ENCODE data around the gene NAALADL2. TPM values are rescaled to one million over a fixed set of nuclear protein-coding genes. Genes with fewer than 3 reads are reported as not detected.

Gene NAALADL2
- total and polyA plus RNA-seq, 2 of the 13 experiments (the other 11 are each of a cell fraction or from before 2014, with no cell fraction given), result 0.08 TPM; not detected in 1

DNA sequence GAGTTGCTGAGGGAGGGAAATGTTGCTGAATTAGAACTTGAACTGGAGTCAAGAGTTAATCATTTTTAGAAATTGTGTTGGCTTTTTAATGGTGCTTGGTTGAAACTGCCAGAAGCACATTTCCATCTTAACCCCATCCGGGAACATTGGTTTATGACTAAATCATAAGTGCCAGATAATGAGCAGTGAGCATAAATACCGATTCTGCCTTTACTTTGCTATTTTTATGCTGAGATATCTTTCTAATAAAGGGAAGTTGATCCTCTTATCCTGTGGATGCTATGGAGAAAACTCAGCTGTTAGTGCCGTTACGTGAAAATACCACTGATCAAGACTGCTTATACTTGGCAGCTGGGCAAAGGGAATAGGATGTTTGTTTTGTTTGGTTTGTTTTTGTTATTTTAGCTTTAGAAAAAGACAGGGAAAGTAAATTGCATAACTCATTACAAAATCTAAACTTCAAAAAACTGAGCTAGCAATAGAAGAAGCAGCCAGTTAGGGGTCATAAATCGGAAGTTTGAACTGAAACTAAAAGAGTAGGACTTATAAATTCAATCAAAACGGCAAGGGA is 813.1 kb downstream of the NAALADL2 start:
- peaks cover 19% of the 10 kb centered on the region for H3K9me3 ChIP-seq (ENCODE audit: low read length)
- DNase-seq (ENCODE audit: low spot score), result no peak
- H2AFZ ChIP-seq (ENCODE audit: low read length), result no peak overlapping the region
- CTCF ChIA-PET (ENCODE audit: low intra/inter-chr PET ratio, low total read pairs), result no interaction called here
- H3K79me2 ChIP-seq (ENCODE audit: insufficient read depth, low read length), result no peaks in the 10 kb centered on the region
- no peaks in the 10 kb centered on the region for H3K27me3 ChIP-seq (ENCODE audit: control insufficient read depth in 1 of 2, insufficient read depth in 2 of 2, low read length in 2 of 2)
- 0 out of 2 replicates have a peak overlapping the region, but pooled peaks have one; percentile 2 for H3K4me2 ChIP-seq (ENCODE audit: low read depth, low read length)
- intact Hi-C loops (cut with micrococcal nuclease; ENCODE audit: unreplicated experiment) (no loop called here), in situ Hi-C loops (cut with HindIII; ENCODE audit: extremely low pct_ligation_motif_present, low pct_unique_long_range_greater_than_20kb) (no loop called here)
- no peaks in the 10 kb centered on the region for H3K36me3 ChIP-seq (replicated peaks in 1 of 2; ENCODE audit: control insufficient read depth in 1 of 2, insufficient read depth in 2 of 2, low read length in 2 of 2)
- no peaks in the 10 kb centered on the region for H3K4me1 ChIP-seq (ENCODE audit: insufficient read depth, low read length)
- no peak for FAIRE-seq
- no peak overlapping the region for H3K9ac ChIP-seq (ENCODE audit: insufficient read depth, low read depth, low read length)
- no TSS peak for BruUV-seq (replicated peaks)
- POLR2A ChIA-PET, result no interaction called here
- H3K4me3 ChIP-seq (replicated peaks in 1 of 3; ENCODE audit: insufficient read depth in 1 of 3, low read depth in 2 of 3, low read length in 3 of 3), result no peak overlapping the region
- 8% methylated on average over 6 of the region's 6 CpGs for WGBS (ENCODE audit: low lambda C conversion rate)
- H3K27ac ChIP-seq (ENCODE audit: extremely low read length, insufficient read depth, low read length), result no peak overlapping the region
- H4K20me1 ChIP-seq (ENCODE audit: insufficient read depth, low read length), result no peaks in the 10 kb centered on the region
- no peak for ATAC-seq
- TF ChIP-seq HNRNPLL (IDR thresholded peaks at IDR 0.05; ENCODE audit: low read depth, low read length, poor library complexity, severe bottlenecking), result no peak
- no peak for TF ChIP-seq ZNF687 (CRISPR knock-in tag; IDR thresholded peaks at IDR 0.05)
- TF ChIP-seq HCFC1 (IDR thresholded peaks at IDR 0.05; ENCODE audit: low read depth, low read length), result no peak
- TF ChIP-seq RBAK (CRISPR knock-in tag; IDR thresholded peaks at IDR 0.05), result no peak
- TF ChIP-seq FOXA3 (CRISPR knock-in tag; IDR thresholded peaks at IDR 0.05), result no peak
- no peak for TF ChIP-seq ZSCAN31 (CRISPR knock-in tag; IDR thresholded peaks at IDR 0.05; ENCODE audit: low read depth)
- TF ChIP-seq, protein P1, sequence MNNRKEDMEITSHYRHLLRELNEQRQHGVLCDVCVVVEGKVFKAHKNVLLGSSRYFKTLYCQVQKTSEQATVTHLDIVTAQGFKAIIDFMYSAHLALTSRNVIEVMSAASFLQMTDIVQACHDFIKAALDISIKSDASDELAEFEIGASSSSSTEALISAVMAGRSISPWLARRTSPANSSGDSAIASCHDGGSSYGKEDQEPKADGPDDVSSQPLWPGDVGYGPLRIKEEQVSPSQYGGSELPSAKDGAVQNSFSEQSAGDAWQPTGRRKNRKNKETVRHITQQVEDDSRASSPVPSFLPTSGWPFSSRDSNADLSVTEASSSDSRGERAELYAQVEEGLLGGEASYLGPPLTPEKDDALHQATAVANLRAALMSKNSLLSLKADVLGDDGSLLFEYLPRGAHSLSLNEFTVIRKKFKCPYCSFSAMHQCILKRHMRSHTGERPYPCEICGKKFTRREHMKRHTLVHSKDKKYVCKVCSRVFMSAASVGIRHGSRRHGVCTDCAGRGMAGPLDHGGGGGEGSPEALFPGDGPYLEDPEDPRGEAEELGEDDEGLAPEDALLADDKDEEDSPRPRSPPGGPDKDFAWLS (CRISPR knock-in tag; IDR thresholded peaks at IDR 0.05; ENCODE audit: borderline replicate concordance), result no peak
- TF ChIP-seq ZNF703 (CRISPR knock-in tag; IDR thresholded peaks at IDR 0.05; ENCODE audit: borderline replicate concordance), result no peak
- TF ChIP-seq SNAPC2 (CRISPR knock-in tag; IDR thresholded peaks at IDR 0.05), result no peak
- no peak for TF ChIP-seq ZNF614 (CRISPR knock-in tag; IDR thresholded peaks at IDR 0.05; ENCODE audit: borderline replicate concordance)
- TF ChIP-seq, protein P2, sequence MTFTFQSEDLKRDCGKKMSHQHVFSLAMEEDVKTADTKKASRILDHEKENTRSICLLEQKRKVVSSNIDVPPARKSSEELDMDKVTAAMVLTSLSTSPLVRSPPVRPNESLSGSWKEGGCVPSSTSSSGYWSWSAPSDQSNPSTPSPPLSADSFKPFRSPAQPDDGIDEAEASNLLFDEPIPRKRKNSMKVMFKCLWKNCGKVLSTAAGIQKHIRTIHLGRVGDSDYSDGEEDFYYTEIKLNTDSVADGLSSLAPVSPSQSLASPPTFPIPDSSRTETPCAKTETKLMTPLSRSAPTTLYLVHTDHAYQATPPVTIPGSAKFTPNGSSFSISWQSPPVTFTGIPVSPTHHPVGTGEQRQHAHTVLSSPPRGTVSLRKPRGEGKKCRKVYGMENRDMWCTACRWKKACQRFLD (CRISPR knock-in tag; IDR thresholded peaks at IDR 0.05; ENCODE audit: borderline replicate concordance), result no peak
- no peak for TF ChIP-seq MEF2D (CRISPR knock-in tag; IDR thresholded peaks at IDR 0.05)
- TF ChIP-seq MED1 (CRISPR knock-in tag; IDR thresholded peaks at IDR 0.05), result no peak
- no peak for TF ChIP-seq ZNF468 (CRISPR knock-in tag; IDR thresholded peaks at IDR 0.05)
- no peak for TF ChIP-seq KAT7 (CRISPR knock-in tag; IDR thresholded peaks at IDR 0.05; ENCODE audit: borderline replicate concordance)
- no peak for TF ChIP-seq ZBTB34 (CRISPR knock-in tag; IDR thresholded peaks at IDR 0.05)
- no peak for TF ChIP-seq ZNF761 (CRISPR knock-in tag; conservative IDR thresholded peaks at IDR 0.05)
